IPS-18a (cell line): Measurements from ENCODE around the gene AKR7A2.
"Not testable (repeated sequence)": the region's sequence is repeated elsewhere in the genome, so short reads cannot be mapped to it uniquely, and the experiment has no call there.

Experiments
- H3K27ac ChIP-seq: one replicate; pipeline ENCODE4 v1.5.1; 2013; ENCODE audit warnings: low read length
- H3K27me3 ChIP-seq: one replicate; pipeline ENCODE4 v1.6.1; 2013; ENCODE audit warnings: mild to moderate bottlenecking, low read length; ENCODE audit not compliant: control insufficient read depth, insufficient read depth
- H3K36me3 ChIP-seq: one replicate; pipeline ENCODE4 v1.6.1; 2013; ENCODE audit warnings: low read depth, low read length; ENCODE audit not compliant: control insufficient read depth
- H3K4me1 ChIP-seq: one replicate; pipeline ENCODE4 v1.6.1; 2013; ENCODE audit warnings: low read depth, low read length; ENCODE audit not compliant: control insufficient read depth
- H3K4me3 ChIP-seq: one replicate; pipeline ENCODE4 v1.5.1; 2013; ENCODE audit warnings: low read length
- H3K9ac ChIP-seq: one replicate; pipeline ENCODE4 v1.6.1; 2013; ENCODE audit warnings: mild to moderate bottlenecking, low read length, moderate library complexity
- H3K9me3 ChIP-seq: one replicate; pipeline ENCODE4 v1.6.1; 2013; ENCODE audit warnings: low read depth, low read length; ENCODE audit not compliant: control insufficient read depth

AKR7A2 gene

GRCh38 chr1:19287436-19288185 lies 24.3 kb downstream of the AKR7A2 start:
- Histone ChIP-seq H3K9ac (no peak overlapping the region), H3K27me3 (peaks cover 31% of the 10 kb centered on the region), H3K27ac (no peak overlapping the region), H3K4me3 (no peak overlapping the region), H3K9me3 (no peaks in the 10 kb centered on the region), H3K36me3 (no peaks in the 10 kb centered on the region), H3K4me1 (no peaks in the 10 kb centered on the region)

- H3K4me1 ChIP-seq, H3K27ac ChIP-seq, H3K4me3 ChIP-seq, H3K36me3 ChIP-seq, H3K9me3 ChIP-seq, H3K9ac ChIP-seq: not testable (repeated sequence)
- H3K27me3 ChIP-seq: peaks cover 31% of the 10 kb centered on the region
Measured at GRCh38 chr1:19285807-19286206, 26.1 kb downstream of the AKR7A2 start.

- H3K27me3 ChIP-seq: peaks cover 31% of the 10 kb centered on the region
- not testable (repeated sequence) for H3K9me3 ChIP-seq, H3K4me1 ChIP-seq, H3K9ac ChIP-seq, H3K36me3 ChIP-seq, H3K4me3 ChIP-seq, H3K27ac ChIP-seq
Measured at GRCh38 chr1:19285366-19285765, 26.6 kb downstream of the AKR7A2 start.

GRCh38 chr1:19284881-19285280 lies 27.1 kb downstream of the AKR7A2 start:
- H3K4me1 ChIP-seq: no peaks in the 10 kb centered on the region
- no peak overlapping the region for H3K27ac ChIP-seq
- no peak overlapping the region for H3K4me3 ChIP-seq
- no peaks in the 10 kb centered on the region for H3K36me3 ChIP-seq
- H3K27me3 ChIP-seq: peaks cover 26% of the 10 kb centered on the region
- no peak overlapping the region for H3K9ac ChIP-seq
- H3K9me3 ChIP-seq: no peaks in the 10 kb centered on the region

GRCh38 chr1:19283891-19284290 lies 28.1 kb downstream of the AKR7A2 start:
- H3K27ac ChIP-seq: no peak overlapping the region
- H3K9ac ChIP-seq: no peak overlapping the region
- H3K4me1 ChIP-seq: no peaks in the 10 kb centered on the region
- peaks cover 17% of the 10 kb centered on the region for H3K27me3 ChIP-seq
- H3K36me3 ChIP-seq: no peaks in the 10 kb centered on the region
- H3K9me3 ChIP-seq: no peaks in the 10 kb centered on the region
- H3K4me3 ChIP-seq: no peak overlapping the region

- Histone ChIP-seq H3K4me1 (no peaks in the 10 kb centered on the region), H3K9me3 (no peaks in the 10 kb centered on the region), H3K27ac (no peak overlapping the region), H3K27me3 (no peaks in the 10 kb centered on the region), H3K36me3 (no peaks in the 10 kb centered on the region), H3K9ac (no peak overlapping the region), H3K4me3 (no peak overlapping the region)
Measured at GRCh38 chr1:19274636-19275035, 37.3 kb downstream of the AKR7A2 start.

GRCh38 chr1:19273844-19274531 lies 38.0 kb downstream of the AKR7A2 start:
- not testable (repeated sequence) for H3K9ac ChIP-seq, H3K27me3 ChIP-seq, H3K9me3 ChIP-seq, H3K27ac ChIP-seq, H3K4me3 ChIP-seq, H3K4me1 ChIP-seq, H3K36me3 ChIP-seq

GRCh38 chr1:19273106-19273843 lies 38.7 kb downstream of the AKR7A2 start:
- no peaks in the 10 kb centered on the region for H3K4me1 ChIP-seq
- no peaks in the 10 kb centered on the region for H3K9me3 ChIP-seq
- no peaks in the 10 kb centered on the region for H3K27me3 ChIP-seq
- H3K9ac ChIP-seq: no peak overlapping the region
- no peak overlapping the region for H3K4me3 ChIP-seq
- no peaks in the 10 kb centered on the region for H3K36me3 ChIP-seq
- no peak overlapping the region for H3K27ac ChIP-seq

- H3K4me3 ChIP-seq: no peak overlapping the region
- H3K27me3 ChIP-seq: no peaks in the 10 kb centered on the region
- no peaks in the 10 kb centered on the region for H3K36me3 ChIP-seq
- H3K27ac ChIP-seq: no peak overlapping the region
- H3K4me1 ChIP-seq: no peaks in the 10 kb centered on the region
- H3K9ac ChIP-seq: no peak overlapping the region
- no peaks in the 10 kb centered on the region for H3K9me3 ChIP-seq
Measured at GRCh38 chr1:19272064-19272463, 39.9 kb downstream of the AKR7A2 start.

GRCh38 chr1:19270343-19270730 lies 41.6 kb downstream of the AKR7A2 start:
- H3K4me1 ChIP-seq, H3K27ac ChIP-seq, H3K9ac ChIP-seq, H3K27me3 ChIP-seq, H3K36me3 ChIP-seq, H3K9me3 ChIP-seq, H3K4me3 ChIP-seq: not testable (repeated sequence)

GRCh38 chr1:19269427-19270342 lies 42.3 kb downstream of the AKR7A2 start:
- not testable (repeated sequence) for H3K4me1 ChIP-seq, H3K36me3 ChIP-seq, H3K27me3 ChIP-seq, H3K4me3 ChIP-seq, H3K9ac ChIP-seq, H3K9me3 ChIP-seq, H3K27ac ChIP-seq
